Measurements from ENCODE around the gene RAB19.

RAB19 gene

DNA sequence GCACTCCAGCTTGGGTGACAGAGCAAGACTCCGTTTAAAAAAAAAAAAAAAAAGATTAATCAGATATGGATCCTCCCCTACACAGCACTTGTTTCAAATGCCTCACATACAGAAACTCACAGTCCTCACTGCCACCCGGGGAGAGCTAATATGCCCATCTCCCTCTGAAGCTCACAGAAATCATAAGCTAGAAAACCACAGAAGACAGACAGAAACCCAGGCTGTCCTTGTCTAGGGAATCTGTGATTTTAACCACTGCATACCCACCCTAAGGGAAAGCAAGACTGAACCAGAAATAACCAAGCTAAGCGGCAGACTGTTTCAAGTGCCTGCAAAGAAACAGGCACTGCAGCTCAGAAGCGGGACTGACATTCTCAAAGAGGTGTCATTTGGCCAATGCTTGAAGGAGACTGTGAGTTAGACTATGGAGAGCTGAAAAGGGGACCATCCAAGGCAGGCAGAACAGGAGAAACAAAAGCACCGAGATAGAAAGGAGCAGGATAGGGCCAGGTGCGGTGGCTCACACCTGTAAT lies 43.1 kb upstream of the RAB19 start:
- no peak overlapping the region for H3K27ac ChIP-seq (replicated peaks)
- no peaks in the 10 kb centered on the region for H3K27me3 ChIP-seq (ENCODE audit: insufficient read depth, poor library complexity, severe bottlenecking)
- no peak for DNase-seq (ENCODE audit: low read depth in 1 of 2, low spot score in 1 of 2)
- TF ChIP-seq GABPA (IDR thresholded peaks at IDR 0.05; ENCODE audit: low read depth) (no peak), SPI1 (IDR thresholded peaks at IDR 0.05; ENCODE audit: borderline replicate concordance, low read depth) (no peak), POLR2AphosphoS5 (IDR thresholded peaks at IDR 0.05; ENCODE audit: low read depth) (no peak)
- TF ChIP-seq, protein P1, sequence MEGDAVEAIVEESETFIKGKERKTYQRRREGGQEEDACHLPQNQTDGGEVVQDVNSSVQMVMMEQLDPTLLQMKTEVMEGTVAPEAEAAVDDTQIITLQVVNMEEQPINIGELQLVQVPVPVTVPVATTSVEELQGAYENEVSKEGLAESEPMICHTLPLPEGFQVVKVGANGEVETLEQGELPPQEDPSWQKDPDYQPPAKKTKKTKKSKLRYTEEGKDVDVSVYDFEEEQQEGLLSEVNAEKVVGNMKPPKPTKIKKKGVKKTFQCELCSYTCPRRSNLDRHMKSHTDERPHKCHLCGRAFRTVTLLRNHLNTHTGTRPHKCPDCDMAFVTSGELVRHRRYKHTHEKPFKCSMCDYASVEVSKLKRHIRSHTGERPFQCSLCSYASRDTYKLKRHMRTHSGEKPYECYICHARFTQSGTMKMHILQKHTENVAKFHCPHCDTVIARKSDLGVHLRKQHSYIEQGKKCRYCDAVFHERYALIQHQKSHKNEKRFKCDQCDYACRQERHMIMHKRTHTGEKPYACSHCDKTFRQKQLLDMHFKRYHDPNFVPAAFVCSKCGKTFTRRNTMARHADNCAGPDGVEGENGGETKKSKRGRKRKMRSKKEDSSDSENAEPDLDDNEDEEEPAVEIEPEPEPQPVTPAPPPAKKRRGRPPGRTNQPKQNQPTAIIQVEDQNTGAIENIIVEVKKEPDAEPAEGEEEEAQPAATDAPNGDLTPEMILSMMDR (IDR thresholded peaks at IDR 0.05; ENCODE audit: insufficient read depth, low read length) = no peak
- TF ChIP-seq, protein P2, sequence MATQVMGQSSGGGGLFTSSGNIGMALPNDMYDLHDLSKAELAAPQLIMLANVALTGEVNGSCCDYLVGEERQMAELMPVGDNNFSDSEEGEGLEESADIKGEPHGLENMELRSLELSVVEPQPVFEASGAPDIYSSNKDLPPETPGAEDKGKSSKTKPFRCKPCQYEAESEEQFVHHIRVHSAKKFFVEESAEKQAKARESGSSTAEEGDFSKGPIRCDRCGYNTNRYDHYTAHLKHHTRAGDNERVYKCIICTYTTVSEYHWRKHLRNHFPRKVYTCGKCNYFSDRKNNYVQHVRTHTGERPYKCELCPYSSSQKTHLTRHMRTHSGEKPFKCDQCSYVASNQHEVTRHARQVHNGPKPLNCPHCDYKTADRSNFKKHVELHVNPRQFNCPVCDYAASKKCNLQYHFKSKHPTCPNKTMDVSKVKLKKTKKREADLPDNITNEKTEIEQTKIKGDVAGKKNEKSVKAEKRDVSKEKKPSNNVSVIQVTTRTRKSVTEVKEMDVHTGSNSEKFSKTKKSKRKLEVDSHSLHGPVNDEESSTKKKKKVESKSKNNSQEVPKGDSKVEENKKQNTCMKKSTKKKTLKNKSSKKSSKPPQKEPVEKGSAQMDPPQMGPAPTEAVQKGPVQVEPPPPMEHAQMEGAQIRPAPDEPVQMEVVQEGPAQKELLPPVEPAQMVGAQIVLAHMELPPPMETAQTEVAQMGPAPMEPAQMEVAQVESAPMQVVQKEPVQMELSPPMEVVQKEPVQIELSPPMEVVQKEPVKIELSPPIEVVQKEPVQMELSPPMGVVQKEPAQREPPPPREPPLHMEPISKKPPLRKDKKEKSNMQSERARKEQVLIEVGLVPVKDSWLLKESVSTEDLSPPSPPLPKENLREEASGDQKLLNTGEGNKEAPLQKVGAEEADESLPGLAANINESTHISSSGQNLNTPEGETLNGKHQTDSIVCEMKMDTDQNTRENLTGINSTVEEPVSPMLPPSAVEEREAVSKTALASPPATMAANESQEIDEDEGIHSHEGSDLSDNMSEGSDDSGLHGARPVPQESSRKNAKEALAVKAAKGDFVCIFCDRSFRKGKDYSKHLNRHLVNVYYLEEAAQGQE (IDR thresholded peaks at IDR 0.05; ENCODE audit: insufficient replicate concordance, low read depth) = no peak
- H3K4me3 ChIP-seq (replicated peaks; ENCODE audit: insufficient read depth, low read length) = no peak overlapping the region

DNA sequence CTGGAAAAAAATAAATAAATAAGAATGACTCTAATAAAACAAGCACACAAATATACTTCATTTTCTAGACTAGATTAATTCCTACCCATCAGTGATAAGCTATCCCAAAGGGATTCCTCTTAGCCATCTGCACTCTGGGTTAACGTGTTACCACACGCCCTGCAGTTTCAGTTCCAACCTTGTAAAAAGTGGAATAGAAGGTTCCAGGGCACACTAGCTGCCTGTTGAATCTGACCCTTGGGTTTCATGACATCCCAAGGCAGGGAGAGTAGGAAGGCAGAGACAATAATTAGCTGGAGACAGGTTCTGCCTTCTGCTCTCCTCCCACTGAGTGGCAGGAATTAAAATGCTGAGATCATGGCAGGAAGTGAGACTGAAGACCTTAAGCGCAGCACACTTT lies 39.0 kb upstream of the RAB19 start:
- no peak for DNase-seq (ENCODE audit: low read depth in 1 of 2, low spot score in 1 of 2)
- Histone ChIP-seq H3K27me3 (ENCODE audit: insufficient read depth, poor library complexity, severe bottlenecking) (no peaks in the 10 kb centered on the region), H3K4me3 (replicated peaks; ENCODE audit: insufficient read depth, low read length) (no peak overlapping the region), H3K27ac (replicated peaks) (no peak overlapping the region)
- no peak for TF ChIP-seq SPI1 (IDR thresholded peaks at IDR 0.05; ENCODE audit: borderline replicate concordance, low read depth)
- no peak for TF ChIP-seq POLR2AphosphoS5 (IDR thresholded peaks at IDR 0.05; ENCODE audit: low read depth)
- no peak for TF ChIP-seq GABPA (IDR thresholded peaks at IDR 0.05; ENCODE audit: low read depth)
- TF ChIP-seq, protein P1 (IDR thresholded peaks at IDR 0.05; ENCODE audit: insufficient read depth, low read length) = no peak
- TF ChIP-seq, protein P2 (IDR thresholded peaks at IDR 0.05; ENCODE audit: insufficient replicate concordance, low read depth) = no peak

DNA sequence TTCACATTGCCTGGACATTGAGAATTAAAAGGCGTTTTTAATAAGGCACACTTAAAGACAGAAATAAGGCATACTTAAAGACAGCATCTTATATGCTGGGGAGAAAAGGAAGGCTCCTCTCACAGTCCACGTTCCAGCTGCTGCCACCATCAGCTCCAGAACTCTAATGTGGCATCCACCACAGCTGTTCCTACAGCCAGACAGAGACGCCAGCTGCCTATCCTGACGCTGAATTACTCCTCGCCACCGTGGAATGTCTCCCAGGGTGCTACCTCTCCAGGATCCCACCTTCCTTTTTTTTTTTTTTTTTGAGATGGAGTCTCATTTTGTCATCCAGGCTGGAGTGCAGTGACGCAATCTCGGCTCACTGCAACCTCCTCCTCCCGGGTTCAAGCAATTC lies 36.3 kb upstream of the RAB19 start:
- no peak for TF ChIP-seq GABPA (IDR thresholded peaks at IDR 0.05; ENCODE audit: low read depth)
- TF ChIP-seq, protein P2 (IDR thresholded peaks at IDR 0.05; ENCODE audit: insufficient replicate concordance, low read depth) = no peak
- no peak for TF ChIP-seq SPI1 (IDR thresholded peaks at IDR 0.05; ENCODE audit: borderline replicate concordance, low read depth)
- TF ChIP-seq POLR2AphosphoS5 (IDR thresholded peaks at IDR 0.05; ENCODE audit: low read depth) = no peak
- TF ChIP-seq, protein P1 (IDR thresholded peaks at IDR 0.05; ENCODE audit: insufficient read depth, low read length) = no peak

More for the DNA sequence above, 36.3 kb upstream of the RAB19 start:
- Histone ChIP-seq H3K27ac (replicated peaks) (no peak overlapping the region), H3K27me3 (ENCODE audit: insufficient read depth, poor library complexity, severe bottlenecking) (no peaks in the 10 kb centered on the region), H3K4me3 (replicated peaks; ENCODE audit: insufficient read depth, low read length) (no peak overlapping the region)
- DNase-seq (ENCODE audit: low read depth in 1 of 2, low spot score in 1 of 2) = no peak

Measured in HL-60 (cell line).